ENCODE data around the gene TBX20.

The TBX20 gene

DNA sequence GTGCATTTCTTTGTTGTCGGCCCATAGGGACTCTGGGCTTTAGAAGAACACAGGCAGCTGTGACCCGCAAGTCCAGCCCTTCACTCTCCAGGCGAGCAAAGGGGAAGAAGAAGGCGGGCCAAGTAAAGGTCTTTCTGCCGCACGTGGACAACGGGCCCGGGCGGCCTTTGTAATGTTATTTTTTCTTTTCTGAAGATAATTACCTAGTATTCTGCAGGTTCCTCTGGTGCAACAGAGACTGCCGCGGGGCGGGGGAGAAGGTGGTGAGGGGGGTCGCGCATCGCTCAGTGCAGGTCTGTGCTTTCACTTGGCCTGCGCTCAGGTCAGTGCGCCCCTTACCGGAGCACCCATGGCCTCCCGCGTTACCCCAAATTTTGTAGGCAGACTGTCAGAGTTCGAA lies 7.1 kb upstream of the TBX20 start:
- ChIA-PET POLR2A (no interaction called here), CTCF (no interaction called here)
- TF ChIP-seq, protein P1, sequence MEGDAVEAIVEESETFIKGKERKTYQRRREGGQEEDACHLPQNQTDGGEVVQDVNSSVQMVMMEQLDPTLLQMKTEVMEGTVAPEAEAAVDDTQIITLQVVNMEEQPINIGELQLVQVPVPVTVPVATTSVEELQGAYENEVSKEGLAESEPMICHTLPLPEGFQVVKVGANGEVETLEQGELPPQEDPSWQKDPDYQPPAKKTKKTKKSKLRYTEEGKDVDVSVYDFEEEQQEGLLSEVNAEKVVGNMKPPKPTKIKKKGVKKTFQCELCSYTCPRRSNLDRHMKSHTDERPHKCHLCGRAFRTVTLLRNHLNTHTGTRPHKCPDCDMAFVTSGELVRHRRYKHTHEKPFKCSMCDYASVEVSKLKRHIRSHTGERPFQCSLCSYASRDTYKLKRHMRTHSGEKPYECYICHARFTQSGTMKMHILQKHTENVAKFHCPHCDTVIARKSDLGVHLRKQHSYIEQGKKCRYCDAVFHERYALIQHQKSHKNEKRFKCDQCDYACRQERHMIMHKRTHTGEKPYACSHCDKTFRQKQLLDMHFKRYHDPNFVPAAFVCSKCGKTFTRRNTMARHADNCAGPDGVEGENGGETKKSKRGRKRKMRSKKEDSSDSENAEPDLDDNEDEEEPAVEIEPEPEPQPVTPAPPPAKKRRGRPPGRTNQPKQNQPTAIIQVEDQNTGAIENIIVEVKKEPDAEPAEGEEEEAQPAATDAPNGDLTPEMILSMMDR (IDR thresholded peaks at IDR 0.05; ENCODE audit: insufficient read depth, low read length, missing control alignments): no peak
- no peak overlapping the region for H3K4me3 ChIP-seq (ENCODE audit: low read depth, low read length)
- no peak for DNase-seq (ENCODE audit: low read depth, low spot score)

DNA sequence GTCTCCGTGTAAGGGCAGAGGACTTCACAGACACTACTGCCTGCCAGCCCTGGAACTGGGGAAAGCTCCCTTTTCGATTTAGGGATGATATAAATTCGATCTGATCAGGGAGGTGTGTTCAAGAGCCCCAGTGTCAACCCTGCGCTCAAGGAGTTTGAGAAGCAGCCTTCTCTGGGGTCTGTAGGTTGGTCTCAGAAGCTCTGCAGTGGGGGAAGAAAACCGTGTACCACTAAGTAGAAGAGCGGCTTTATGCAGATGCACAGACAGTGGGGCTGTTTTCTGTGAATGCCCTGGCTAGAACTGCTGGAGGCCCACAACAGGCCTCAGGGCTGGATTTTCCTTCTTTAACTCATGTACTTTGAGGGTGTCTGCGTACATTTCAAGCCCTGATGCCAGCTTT lies 6.3 kb upstream of the TBX20 start:
- TF ChIP-seq, protein P1 (IDR thresholded peaks at IDR 0.05; ENCODE audit: insufficient read depth, low read length, missing control alignments): no peak
- POLR2A ChIA-PET: no interaction called here
- H3K4me3 ChIP-seq (ENCODE audit: low read depth, low read length): no peak overlapping the region
- no peak for DNase-seq (ENCODE audit: low read depth, low spot score)
- CTCF ChIA-PET: no interaction called here

DNA sequence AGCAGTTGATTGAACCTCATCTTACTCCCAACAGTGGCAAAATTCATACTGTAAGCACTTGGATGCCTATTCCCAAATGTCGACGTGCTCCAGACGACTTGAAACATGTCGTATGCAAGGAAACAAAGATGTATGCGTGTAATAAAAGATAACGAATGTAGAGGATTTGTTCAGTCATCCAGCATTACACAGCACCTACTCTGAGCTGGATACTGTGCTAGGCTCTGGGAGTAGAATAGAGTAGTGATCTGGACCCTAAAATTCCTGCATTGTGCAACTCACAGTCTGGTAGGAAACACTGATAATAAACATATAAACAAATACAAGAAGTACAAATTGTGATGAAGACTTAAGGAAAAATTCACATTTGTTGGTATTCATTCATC lies 5.6 kb upstream of the TBX20 start:
- ChIA-PET POLR2A (no interaction called here), CTCF (no interaction called here)
- H3K4me3 ChIP-seq (ENCODE audit: low read depth, low read length): no peak overlapping the region
- TF ChIP-seq, protein P1 (IDR thresholded peaks at IDR 0.05; ENCODE audit: insufficient read depth, low read length, missing control alignments): no peak
- DNase-seq (ENCODE audit: low read depth, low spot score): no peak

DNA sequence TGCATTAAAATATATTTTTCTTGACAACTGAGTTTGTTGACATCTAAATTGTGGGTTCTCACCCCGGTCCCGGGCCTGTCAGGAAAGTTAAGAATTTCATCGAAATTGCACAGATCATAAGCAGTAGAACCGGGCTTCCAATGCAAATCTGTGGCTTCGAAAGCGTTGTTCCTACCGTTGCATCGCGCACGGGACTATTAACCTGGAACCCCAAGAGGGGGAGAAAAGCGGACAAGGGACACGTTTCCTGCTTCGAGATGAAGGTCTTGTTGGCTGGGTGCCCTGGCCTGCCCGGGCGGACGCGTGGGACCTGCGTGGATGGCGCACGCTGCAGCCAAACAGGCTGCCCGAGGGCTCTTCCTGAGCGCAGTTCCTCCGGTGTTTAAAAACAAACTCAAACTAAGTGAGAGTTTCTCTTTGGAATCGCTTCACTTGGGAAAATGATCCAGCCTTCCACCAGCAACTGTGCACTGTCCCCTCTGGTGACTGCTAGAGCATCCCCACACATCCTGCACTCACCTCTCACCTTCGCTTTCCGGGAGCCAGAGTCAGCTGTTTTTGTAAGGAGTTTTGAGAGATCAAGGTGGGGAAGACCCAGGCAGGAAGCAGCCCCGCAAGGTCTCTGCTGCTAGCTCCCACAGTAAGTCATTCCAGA lies 5.1 kb upstream of the TBX20 start:
- CTCF ChIA-PET: no interaction called here
- no peak overlapping the region for H3K4me3 ChIP-seq (ENCODE audit: low read depth, low read length)
- TF ChIP-seq, protein P1 (IDR thresholded peaks at IDR 0.05; ENCODE audit: insufficient read depth, low read length, missing control alignments): no peak
- POLR2A ChIA-PET: no interaction called here
- DNase-seq (ENCODE audit: low read depth, low spot score): no peak

DNA sequence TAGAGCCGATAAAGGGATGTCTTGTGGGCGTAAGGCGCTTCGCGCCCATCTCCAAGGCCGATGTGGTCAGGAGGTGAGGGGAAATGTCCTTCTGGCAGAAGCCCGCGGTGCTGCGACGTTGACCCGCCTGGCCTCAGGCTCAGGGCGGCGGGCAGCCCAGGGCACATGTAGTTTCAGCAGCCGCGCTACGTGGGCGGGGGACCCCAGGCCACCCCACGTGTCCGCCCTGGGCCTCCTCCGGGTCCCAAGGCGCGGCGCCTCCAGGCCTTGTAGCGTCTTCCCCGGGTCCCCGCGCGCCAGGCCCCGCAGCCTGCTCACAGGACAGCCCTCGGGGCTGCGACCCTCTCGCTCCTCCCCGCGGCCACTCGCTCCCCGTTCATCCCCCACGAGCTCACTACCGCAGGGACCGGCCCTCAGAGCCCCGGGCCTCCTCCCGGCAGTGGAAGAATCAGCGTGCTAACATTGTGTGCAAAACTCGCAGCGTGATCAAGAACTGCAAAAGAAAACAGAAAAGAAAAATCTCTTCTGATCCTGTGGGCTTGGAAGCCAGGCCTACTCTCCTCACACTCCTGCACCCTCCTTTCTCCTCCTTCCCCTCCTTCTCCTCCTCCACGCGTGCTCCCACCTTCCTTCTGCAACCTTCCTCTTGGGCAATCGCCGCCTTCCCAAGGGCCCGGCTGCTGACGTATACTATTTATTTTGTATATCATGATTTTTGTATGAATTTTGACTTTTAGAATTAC lies 4.4 kb upstream of the TBX20 start:
- DNase-seq (ENCODE audit: low read depth, low spot score): no peak
- no peak overlapping the region for H3K4me3 ChIP-seq (ENCODE audit: low read depth, low read length)
- ChIA-PET POLR2A (no interaction called here), CTCF (interaction anchor here (1.4 kb wide), 1 partner anchor 13 kb away, joined by 3 read pairs; no protein-coding TSS in a partner anchor)
- TF ChIP-seq, protein P1 (IDR thresholded peaks at IDR 0.05; ENCODE audit: insufficient read depth, low read length, missing control alignments): no peak

DNA sequence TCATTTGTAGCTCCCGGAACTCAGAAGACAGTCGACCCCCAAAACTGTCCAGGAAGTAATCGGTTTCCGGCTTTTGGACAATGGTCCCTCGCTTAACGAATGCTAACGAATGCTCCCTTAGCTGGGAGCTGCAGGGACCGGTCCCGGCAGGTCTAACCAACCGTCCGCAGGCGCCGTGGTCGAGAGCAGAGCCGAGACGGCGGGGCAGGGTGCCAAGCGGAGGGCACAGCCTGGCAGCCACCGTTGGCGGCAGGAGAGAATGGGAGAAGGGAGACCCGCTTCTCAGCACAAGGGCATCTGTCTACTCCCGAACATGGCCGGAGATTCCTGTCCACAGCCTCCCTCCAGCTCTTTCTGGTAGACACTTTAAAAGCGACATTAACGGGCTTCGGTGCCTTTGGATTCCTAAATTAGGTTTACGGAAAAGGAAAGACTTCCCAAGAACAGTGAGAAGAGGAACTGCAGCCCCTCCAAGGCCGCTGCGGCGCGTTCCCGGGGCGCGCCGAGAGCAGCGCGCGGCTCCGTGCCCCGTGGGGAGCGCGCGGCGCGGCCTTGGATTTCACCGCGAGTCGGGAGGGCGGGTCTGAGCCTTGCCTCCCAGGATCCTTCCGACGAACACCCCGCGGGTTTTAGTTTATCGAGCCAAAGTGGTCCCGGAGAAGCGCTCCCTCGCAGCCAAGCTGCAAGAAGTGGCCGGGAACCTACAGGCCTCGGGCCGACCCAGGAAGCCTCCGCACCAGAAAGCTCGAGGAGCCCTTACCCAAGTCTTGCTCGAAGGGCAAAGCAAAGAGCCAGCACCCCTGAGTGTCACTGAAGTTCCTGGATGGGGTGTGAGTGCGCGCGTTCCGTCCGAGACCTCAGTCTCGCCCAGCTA lies 3.6 kb upstream of the TBX20 start:
- POLR2A ChIA-PET: no interaction called here
- H3K4me3 ChIP-seq (ENCODE audit: low read depth, low read length): no peak overlapping the region
- TF ChIP-seq, protein P1 (IDR thresholded peaks at IDR 0.05; ENCODE audit: insufficient read depth, low read length, missing control alignments): no peak
- DNase-seq (ENCODE audit: low read depth, low spot score): no peak
- CTCF ChIA-PET: interaction anchor here (1.4 kb wide), 1 partner anchor 12 kb away, joined by 3 read pairs; no protein-coding TSS in a partner anchor
